Fibroblast of the aortic adventitia (primary cell): ENCODE results near the gene ICAM5. TPM values are rescaled to one million over a fixed set of nuclear protein-coding genes. Genes with fewer than 3 reads are reported as not detected.
A peak's percentile ranks its signal among the peaks of the same experiment; 100 is the strongest.
"Not testable (repeated sequence)": the region's sequence is repeated elsewhere in the genome, so short reads cannot be mapped to it uniquely, and the experiment has no call there.

Source experiments
- DNase-seq: peaks from one replicate; pipeline ENCODE4 v3.0.0-alpha.2; 2010; ENCODE audit warnings: low read depth
- H3K4me3 ChIP-seq: 2 replicates; pipeline ENCODE4 v1.5.1; 2011; ENCODE audit warnings: low read depth, mild to moderate bottlenecking, control low read depth, low read length, moderate library complexity
- CTCF ChIP-seq: IDR thresholded peaks from 2 replicates; pipeline ENCODE4 v1.5.1; 2011; ENCODE audit warnings: mild to moderate bottlenecking, low read length, control low read depth, inconsistent platforms; ENCODE audit not compliant: insufficient read depth
- total RNA-seq: library from RNA; depleted of rRNA; stranded (reverse); fragments of >200 nt; gene quantifications from 2 replicates; pipeline ENCODE4 v1.2.3, GENCODE V29; 2012; ENCODE audit warnings: low replicate concordance

Gene ICAM5
- total RNA-seq, 1 donor = 1.2 TPM

- H3K4me3 ChIP-seq = peak within 1 kb of the TSS; percentile 88
- peak; percentile 96 for DNase-seq
- TF ChIP-seq CTCF = no peak
Measured at GRCh38 chr19:10332965-10333757, 43.4 kb downstream of the ICAM5 start, which contains the start of gene RAVER1. Gene RAVER1, minus strand, starts transcription at chr19:10333529. Its CDS starts 22 bp downstream, at chr19:10333507.

GRCh38 chr19:10333758-10334587, 44.2 kb downstream of the ICAM5 start:
- peak; percentile 4 for DNase-seq
- no peak for TF ChIP-seq CTCF

GRCh38 chr19:10334588-10335351, 45.0 kb downstream of the ICAM5 start:
- peak; percentile 7 for TF ChIP-seq CTCF
- peak overlapping the region; percentile 88 for H3K4me3 ChIP-seq
- peak; percentile 93 for DNase-seq

More at GRCh38 chr19:10333758-10334587, 44.2 kb downstream of the ICAM5 start:
- peak overlapping the region; percentile 88 for H3K4me3 ChIP-seq

- no peak for TF ChIP-seq CTCF
- no peak overlapping the region for H3K4me3 ChIP-seq
- DNase-seq = no peak
Measured at GRCh38 chr19:10335352-10335985, 45.7 kb downstream of the ICAM5 start.

GRCh38 chr19:10336725-10337124, 47.0 kb downstream of the ICAM5 start:
- not testable (repeated sequence) for H3K4me3 ChIP-seq, DNase-seq

GRCh38 chr19:10338940-10339339, 49.2 kb downstream of the ICAM5 start:
- no peak for DNase-seq
- no peak for TF ChIP-seq CTCF
- no peak overlapping the region for H3K4me3 ChIP-seq
